Stimulated activated naive CD8-positive, alpha-beta T cell treated with anti-CD3 and anti-CD28 coated beads, Interleukin-15, Interleukin-2, amounts not matched to agents 100 U/mL and 50 U/mL, for 24 hours (primary cell): ENCODE results near the gene ZFX.

Experiments
- ATAC-seq: fragments of 150-1000 bp; cut with Tn5 transposase; one replicate; pipeline ENCODE4 v1.10.0; 2021
- DNase-seq: peaks from one replicate; pipeline ENCODE4 v3.0.0; 2021

ZFX gene

GRCh38 chrX:24202465-24203031 is 53.0 kb downstream of the ZFX start:
- ATAC-seq, result no peak

GRCh38 chrX:24203072-24203808 is 53.7 kb downstream of the ZFX start:
- ATAC-seq (no peak), DNase-seq (no peak)

More at GRCh38 chrX:24202465-24203031, 53.0 kb downstream of the ZFX start:
- DNase-seq, result no peak

GRCh38 chrX:24204331-24204730 is 54.8 kb downstream of the ZFX start:
- DNase-seq (no peak), ATAC-seq (no peak)

GRCh38 chrX:24204958-24205357 is 55.4 kb downstream of the ZFX start:
- ATAC-seq (no peak), DNase-seq (no peak)

- DNase-seq (no peak), ATAC-seq (no peak)
Measured at GRCh38 chrX:24207826-24208225, 58.3 kb downstream of the ZFX start.

- ATAC-seq (no peak), DNase-seq (no peak)
Measured at GRCh38 chrX:24208496-24209240, 59.1 kb downstream of the ZFX start.

GRCh38 chrX:24210190-24210589 is 60.7 kb downstream of the ZFX start:
- ATAC-seq, result no peak
- no peak for DNase-seq

GRCh38 chrX:24214568-24214967 is 65.0 kb downstream of the ZFX start:
- no peak for ATAC-seq
- DNase-seq, result no peak

GRCh38 chrX:24215272-24215671 is 65.7 kb downstream of the ZFX start:
- DNase-seq, result no peak

GRCh38 chrX:24216037-24216436 is 66.5 kb downstream of the ZFX start:
- no peak for DNase-seq

More at GRCh38 chrX:24215272-24215671, 65.7 kb downstream of the ZFX start:
- ATAC-seq, result no peak

GRCh38 chrX:24216827-24217226 is 67.3 kb downstream of the ZFX start:
- ATAC-seq, result no peak

More at GRCh38 chrX:24216037-24216436, 66.5 kb downstream of the ZFX start:
- ATAC-seq, result no peak

GRCh38 chrX:24219320-24219719 is 69.8 kb downstream of the ZFX start:
- ATAC-seq (no peak), DNase-seq (no peak)

More at GRCh38 chrX:24216827-24217226, 67.3 kb downstream of the ZFX start:
- no peak for DNase-seq

- ATAC-seq, result no peak
Measured at GRCh38 chrX:24221872-24222271, 72.3 kb downstream of the ZFX start.

GRCh38 chrX:24225265-24225664 is 75.7 kb downstream of the ZFX start:
- ATAC-seq (no peak), DNase-seq (no peak)

More at GRCh38 chrX:24221872-24222271, 72.3 kb downstream of the ZFX start:
- DNase-seq, result no peak

GRCh38 chrX:24226176-24226575 is 76.6 kb downstream of the ZFX start:
- no peak for ATAC-seq

GRCh38 chrX:24228596-24228995 is 79.1 kb downstream of the ZFX start:
- ATAC-seq (no peak), DNase-seq (no peak)

More at GRCh38 chrX:24226176-24226575, 76.6 kb downstream of the ZFX start:
- DNase-seq, result no peak

- no peak for DNase-seq
- ATAC-seq, result no peak
Measured at GRCh38 chrX:24229400-24229879, 79.9 kb downstream of the ZFX start.

- DNase-seq (no peak), ATAC-seq (no peak)
Measured at GRCh38 chrX:24229976-24230375, 80.4 kb downstream of the ZFX start.

- no peak for DNase-seq
Measured at GRCh38 chrX:24231131-24231540, 81.6 kb downstream of the ZFX start.

GRCh38 chrX:24231641-24232179 is 82.2 kb downstream of the ZFX start:
- DNase-seq (no peak), ATAC-seq (no peak)

More at GRCh38 chrX:24231131-24231540, 81.6 kb downstream of the ZFX start:
- ATAC-seq, result no peak

GRCh38 chrX:24232796-24233195 is 83.3 kb downstream of the ZFX start:
- no peak for ATAC-seq
- DNase-seq, result no peak

GRCh38 chrX:24235084-24235710 is 85.7 kb downstream of the ZFX start:
- no peak for ATAC-seq
- DNase-seq, result no peak
